Caco-2 (cell line): ENCODE data around the gene TMEM255B. TPM values are rescaled to one million over a fixed set of nuclear protein-coding genes. Genes with fewer than 3 reads are reported as not detected.

Experiments used
- BruUV-seq: library from RNA; stranded (reverse); fragments of 400-500 nt; replicated peaks from 2 replicates; lab custom pipeline; 2021; lab: Mats Ljungman, UMichigan
- CTCF ChIA-PET: fragments of 300-600 bp; sonication (Branson Sonifier 250); formaldehyde crosslinking; loops from one replicate; lab custom pipeline; 2022; ENCODE audit warnings: antibody characterized with exemption; lab: Charles Lee
- POLR2A ChIA-PET: fragments of 300-600 bp; sonication (Branson Sonifier 250); formaldehyde crosslinking; loops from one replicate; lab custom pipeline; 2022; ENCODE audit warnings: antibody characterized with exemption; lab: Charles Lee
- DNase-seq, 2 experiments: peaks; one replicate each; pipeline versions ENCODE4 v3.0.0 to v3.0.0-alpha.2; 2020 to 2022
- H3K27me3 ChIP-seq: replicated peaks from 2 replicates; pipeline ENCODE4 v1.6.0; 2011; ENCODE audit warnings: low read length; ENCODE audit not compliant: control insufficient read depth, insufficient read depth
- H3K36me3 ChIP-seq: 2 replicates; pipeline ENCODE4 v1.5.1; 2011; ENCODE audit warnings: low read length; ENCODE audit not compliant: control insufficient read depth, insufficient read depth
- H3K4me1 ChIP-seq: fragments of 250-450 bp; sonication (Bioruptor Pico); 2 replicates; pipeline ENCODE4 v1.5.1; 2020; ENCODE audit warnings: mild to moderate bottlenecking
- H3K4me3 ChIP-seq: 2 replicates; pipeline ENCODE4 v1.5.1; 2011; ENCODE audit warnings: low read depth, mild to moderate bottlenecking, control low read depth, low read length
- H3K9me3 ChIP-seq: fragments of 250-450 bp; sonication (Bioruptor Pico); 2 replicates; pipeline ENCODE4 v1.5.1; 2020; ENCODE audit warnings: mild to moderate bottlenecking, moderate library complexity
- H3K27ac Mint-ChIP-seq: one replicate; pipeline ENCODE4 v1.8.0; 2022; ENCODE audit warnings: mixed read lengths; ENCODE audit not compliant: unreplicated experiment
- H3K27me3 Mint-ChIP-seq: one replicate; pipeline ENCODE4 v1.8.0; 2022; ENCODE audit warnings: mixed read lengths; ENCODE audit not compliant: insufficient read depth, unreplicated experiment
- H3K36me3 Mint-ChIP-seq: one replicate; pipeline ENCODE4 v1.8.0; 2022; ENCODE audit warnings: mild to moderate bottlenecking, mixed read lengths; ENCODE audit not compliant: insufficient read depth, unreplicated experiment
- H3K4me1 Mint-ChIP-seq: one replicate; pipeline ENCODE4 v1.8.0; 2022; ENCODE audit warnings: low read depth, mixed read lengths; ENCODE audit not compliant: unreplicated experiment
- H3K4me3 Mint-ChIP-seq: one replicate; pipeline ENCODE4 v1.8.0; 2022; ENCODE audit warnings: mild to moderate bottlenecking, moderate library complexity, mixed read lengths; ENCODE audit not compliant: unreplicated experiment
- H3K9me3 Mint-ChIP-seq: one replicate; pipeline ENCODE4 v1.8.0; 2022; ENCODE audit warnings: mixed read lengths; ENCODE audit not compliant: unreplicated experiment
- CTCF ChIP-seq, 2 experiments: fragments of 200-600 bp in 1 of 2; IDR thresholded peaks; 1 replicate in 1 of 2; 2 replicates in 1 of 2; pipeline versions ENCODE4 v1.5.1 to v1.8.0; 2011 to 2022; ENCODE audit warnings: antibody characterized with exemption in 1 of 2, control low read depth in 1 of 2, inconsistent platforms in 1 of 2, low read depth in 1 of 2, low read length in 1 of 2, mild to moderate bottlenecking in 1 of 2, moderate library complexity in 1 of 2; ENCODE audit not compliant: insufficient read depth in 1 of 2, severe bottlenecking in 1 of 2, unreplicated experiment in 1 of 2
- intact Hi-C: fragments of 100-400 bp; cut with micrococcal nuclease; formaldehyde crosslinking; loops from one replicate; pipeline ENCODE4 v1.10.0; 2022; ENCODE audit not compliant: unreplicated experiment
- total RNA-seq: library from RNA; stranded (reverse); gene quantifications from 2 replicates; pipeline ENCODE4 v1.2.3, GENCODE V29; 2022

Gene TMEM255B
- total RNA-seq, 1 experiment from 2014 or later = 0.82 TPM

- Mint-ChIP-seq H3K4me3 (no peak overlapping the region), H3K9me3 (peaks cover 8% of the 10 kb centered on the region), H3K36me3 (peaks cover under 1% of the 10 kb centered on the region), H3K27me3 (no peaks in the 10 kb centered on the region), H3K4me1 (peaks cover 12% of the 10 kb centered on the region), H3K27ac (peak overlapping the region; percentile 26)
- intact Hi-C loops = no loop called here
- H3K36me3 ChIP-seq = no peaks in the 10 kb centered on the region
- DNase-seq = peak; percentile 51 to 74
- no peaks in the 10 kb centered on the region for H3K27me3 ChIP-seq
- POLR2A ChIA-PET = interaction anchor here (0.6 kb wide), 1 partner anchor 142 kb away, joined by 5 read pairs; no protein-coding TSS in a partner anchor
- no peaks in the 10 kb centered on the region; the same call in 1 of the 2 replicates for H3K9me3 ChIP-seq
- H3K4me3 ChIP-seq = no peak overlapping the region
- TF ChIP-seq CTCF (IDR thresholded peaks at IDR 0.05; ENCODE audit: insufficient read depth in 1 of 2, low read depth in 1 of 2, low read length in 1 of 2, severe bottlenecking in 1 of 2, unreplicated experiment in 1 of 2) = no peak
- peaks cover 14% of the 10 kb centered on the region for H3K4me1 ChIP-seq
- no TSS peak for BruUV-seq
- CTCF ChIA-PET = no interaction called here
Observed at GRCh38 chr13:113746143-113746525, 12.9 kb upstream of the TMEM255B start.

- Mint-ChIP-seq H3K27ac (peak overlapping the region; percentile 26), H3K4me3 (no peak overlapping the region), H3K4me1 (peaks cover 12% of the 10 kb centered on the region), H3K9me3 (peaks cover 12% of the 10 kb centered on the region), H3K27me3 (no peaks in the 10 kb centered on the region), H3K36me3 (peaks cover 6% of the 10 kb centered on the region)
- no peak for DNase-seq
- no TSS peak for BruUV-seq
- Histone ChIP-seq H3K36me3 (no peaks in the 10 kb centered on the region), H3K4me3 (no peak overlapping the region), H3K4me1 (peaks cover 14% of the 10 kb centered on the region), H3K27me3 (no peaks in the 10 kb centered on the region), H3K9me3 (no peaks in the 10 kb centered on the region; the same call in 1 of the 2 replicates)
- intact Hi-C loops = no loop called here
- ChIA-PET CTCF (no interaction called here), POLR2A (interaction anchor here (0.8 kb wide), 1 partner anchor 63 kb away, joined by 3 read pairs; no protein-coding TSS in a partner anchor)
- no peak for TF ChIP-seq CTCF (IDR thresholded peaks at IDR 0.05; ENCODE audit: insufficient read depth in 1 of 2, low read depth in 1 of 2, low read length in 1 of 2, severe bottlenecking in 1 of 2, unreplicated experiment in 1 of 2)
Observed at GRCh38 chr13:113746671-113747070, 12.4 kb upstream of the TMEM255B start.

DNA sequence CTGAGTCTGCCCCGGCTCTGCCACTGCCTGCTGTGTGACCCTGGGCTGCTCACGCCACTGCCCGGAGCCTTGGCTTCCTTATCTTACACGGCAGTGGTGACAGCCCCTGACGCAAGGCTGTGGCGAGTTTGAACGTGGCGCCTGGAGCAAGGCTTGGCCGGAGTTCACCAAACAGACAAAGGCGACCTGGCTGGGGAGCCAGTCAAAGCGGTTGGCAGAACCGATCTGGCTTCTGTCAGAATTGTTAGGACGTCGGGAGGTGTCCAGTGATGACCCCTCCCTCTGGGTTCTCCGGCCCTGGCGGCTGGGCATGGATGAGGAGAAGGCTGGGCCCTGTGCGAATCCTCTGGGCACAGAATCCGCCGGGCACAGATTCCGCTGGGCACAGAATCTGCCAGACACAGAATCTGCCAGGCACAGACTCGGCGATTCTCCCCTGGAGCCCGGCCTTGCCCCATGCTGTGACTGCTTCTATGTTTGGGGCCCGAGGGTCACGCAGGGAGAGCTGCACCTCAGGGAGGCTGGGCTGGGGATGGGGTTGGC is 11.7 kb upstream of the TMEM255B start:
- Mint-ChIP-seq H3K27ac (no peak overlapping the region), H3K27me3 (no peaks in the 10 kb centered on the region), H3K9me3 (peaks cover 12% of the 10 kb centered on the region), H3K4me1 (peaks cover 12% of the 10 kb centered on the region), H3K4me3 (no peak overlapping the region), H3K36me3 (peaks cover 6% of the 10 kb centered on the region)
- H3K4me3 ChIP-seq = no peak overlapping the region
- no peaks in the 10 kb centered on the region for H3K27me3 ChIP-seq
- no peak for TF ChIP-seq CTCF (IDR thresholded peaks at IDR 0.05; ENCODE audit: insufficient read depth in 1 of 2, low read depth in 1 of 2, low read length in 1 of 2, severe bottlenecking in 1 of 2, unreplicated experiment in 1 of 2)
- intact Hi-C loops = no loop called here
- POLR2A ChIA-PET = interaction anchor here (0.8 kb wide), 1 partner anchor 63 kb away, joined by 3 read pairs; no protein-coding TSS in a partner anchor
- DNase-seq = no peak
- BruUV-seq = no TSS peak
- H3K4me1 ChIP-seq = peaks cover 7% of the 10 kb centered on the region
- H3K36me3 ChIP-seq = no peaks in the 10 kb centered on the region
- no peaks in the 10 kb centered on the region; the same call in 1 of the 2 replicates for H3K9me3 ChIP-seq
- CTCF ChIA-PET = no interaction called here
